Measurements from ENCODE around the gene PSMB5. TPM values are rescaled to one million over a fixed set of nuclear protein-coding genes. Genes with fewer than 3 reads are reported as not detected.

The PSMB5 gene
- total RNA-seq, 4 donors from 2014 or later = 135 to 155 (median 145) TPM

GRCh38 chr14:23076785-23077408, 42.2 kb upstream of the PSMB5 start:
- 62% methylated on average over 5 of the region's 5 CpGs for WGBS
- Histone ChIP-seq H3K4me3 (no peak overlapping the region), H3K27me3 (no peaks in the 10 kb centered on the region), H3K4me1 (peaks cover 28 to 58% (median 48%) of the 10 kb centered on the region in 4 donors), H3K27ac (replicated peaks in 1 of 4) (peak overlapping the region in 3 of 4 donors; percentile 20 to 63 (median 32)), H3K36me3 (peaks cover 81 to 97% (median 95%) of the 10 kb centered on the region in 4 donors), H3K9me3 (no peaks in the 10 kb centered on the region)
- no peak for TF ChIP-seq POLR2A (IDR thresholded peaks at IDR 0.05; ENCODE audit: low read depth)
- TF ChIP-seq CTCF (IDR thresholded peaks at IDR 0.05) = peak; percentile 39 to 62 (median 49)
- intact Hi-C loops (cut with DNase I) = no loop called here
- no peak for DNase-seq (ENCODE audit: extremely low spot score)

GRCh38 chr14:23074906-23075305, 40.2 kb upstream of the PSMB5 start:
- H3K36me3 ChIP-seq = peaks cover 61 to 77% (median 75%) of the 10 kb centered on the region in 4 donors
- no peaks in the 10 kb centered on the region for H3K27me3 ChIP-seq
- H3K9me3 ChIP-seq = no peaks in the 10 kb centered on the region
- 96% methylated on average over 1 of the region's 1 CpG for WGBS
- TF ChIP-seq POLR2AphosphoS5 (IDR thresholded peaks at IDR 0.05) = no peak
- TF ChIP-seq EP300 (IDR thresholded peaks at IDR 0.05) = no peak
- TF ChIP-seq CTCF (IDR thresholded peaks at IDR 0.05) = no peak
- TF ChIP-seq POLR2A (IDR thresholded peaks at IDR 0.05; ENCODE audit: low read depth) = no peak
- no peak overlapping the region for H3K27ac ChIP-seq (replicated peaks in 1 of 4)
- DNase-seq (ENCODE audit: extremely low spot score) = no peak
- peaks cover 43 to 75% (median 66%) of the 10 kb centered on the region in 4 donors for H3K4me1 ChIP-seq
- H3K4me3 ChIP-seq = no peak overlapping the region
- intact Hi-C loops (cut with DNase I) = no loop called here

GRCh38 chr14:23071921-23072539, 37.3 kb upstream of the PSMB5 start:
- H3K4me1 ChIP-seq = peaks cover 29 to 69% (median 60%) of the 10 kb centered on the region in 4 donors
- peak overlapping the region; percentile 62 to 66 (median 63) for H3K4me3 ChIP-seq
- H3K9me3 ChIP-seq = no peaks in the 10 kb centered on the region
- H3K27ac ChIP-seq (replicated peaks in 1 of 4) = peak overlapping the region; percentile 77 to 88 (median 84)
- intact Hi-C loops (cut with DNase I) = no loop called here
- no peak for TF ChIP-seq EP300 (IDR thresholded peaks at IDR 0.05)
- no peak for TF ChIP-seq CTCF (IDR thresholded peaks at IDR 0.05)
- no peak for TF ChIP-seq POLR2AphosphoS5 (IDR thresholded peaks at IDR 0.05)
- TF ChIP-seq POLR2A (IDR thresholded peaks at IDR 0.05; ENCODE audit: low read depth) = no peak
- H3K27me3 ChIP-seq = no peaks in the 10 kb centered on the region
- DNase-seq (ENCODE audit: extremely low spot score) = no peak
- peaks cover 43 to 70% (median 66%) of the 10 kb centered on the region in 4 donors for H3K36me3 ChIP-seq
- WGBS = 43% methylated on average over 5 of the region's 5 CpGs

GRCh38 chr14:23071244-23071920, 36.7 kb upstream of the PSMB5 start:
- Histone ChIP-seq H3K4me1 (peaks cover 29 to 63% (median 53%) of the 10 kb centered on the region in 4 donors), H3K9me3 (no peaks in the 10 kb centered on the region), H3K27ac (replicated peaks in 1 of 4) (peak overlapping the region; percentile 77 to 88 (median 84)), H3K4me3 (peak overlapping the region; percentile 62 to 66 (median 63)), H3K27me3 (no peaks in the 10 kb centered on the region), H3K36me3 (peaks cover 44 to 70% (median 67%) of the 10 kb centered on the region in 4 donors)
- intact Hi-C loops (cut with DNase I) = no loop called here
- 3% methylated on average over 14 of the region's 14 CpGs for WGBS
- TF ChIP-seq EP300 (IDR thresholded peaks at IDR 0.05) = no peak
- peak; percentile 79 to 83 for TF ChIP-seq POLR2AphosphoS5 (IDR thresholded peaks at IDR 0.05)
- peak in 1 of 3 experiments; percentile 45 for TF ChIP-seq CTCF (IDR thresholded peaks at IDR 0.05)
- no peak for TF ChIP-seq POLR2A (IDR thresholded peaks at IDR 0.05; ENCODE audit: low read depth)
- DNase-seq (ENCODE audit: extremely low spot score) = peak; percentile 97

All from esophagus muscularis mucosa (tissue), 4 donors.